A549 (cell line): ENCODE data around the gene PPOX. TPM values are rescaled to one million over a fixed set of nuclear protein-coding genes. Genes with fewer than 3 reads are reported as not detected.

Source experiments
- ATAC-seq, 2 experiments: fragments of 200-7000 bp in 1 of 2; fragments of >200 bp in 1 of 2; cut with Nextera tagmentation in 1 of 2; cut with Tn5 transposase in 1 of 2; 3 replicates each; pipeline versions ENCODE4 v1.8.0 to v1.9.1; 2018 to 2020; ENCODE audit warnings: mild to moderate bottlenecking in 1 of 2, moderate library complexity in 1 of 2
- CTCF ChIA-PET: fragments of 300-600 bp; sonication (Branson Sonifier 250); formaldehyde crosslinking; extraction: SDS; loops from one replicate; lab custom pipeline; 2021; ENCODE audit warnings: antibody characterized with exemption, inconsistent platforms; lab: Yijun Ruan, JAX
- POLR2A ChIA-PET: fragments of 350-600 bp; formaldehyde crosslinking; extraction: SDS; loops from one replicate; lab custom pipeline; 2021; ENCODE audit warnings: antibody characterized with exemption, inconsistent platforms; lab: Yijun Ruan, JAX
- DNase-seq, 2 experiments: peaks; one replicate each; pipeline versions ENCODE4 v3.0.0 to v3.0.0-alpha.2; 2011 to 2016; ENCODE audit warnings: low read depth in 1 of 2, low spot score in 1 of 2
- FAIRE-seq: peaks from 2 replicates; lab custom pipeline; 2011; peaks lifted over from hg19 to GRCh38; lab: Jason Lieb, UNC
- H3K27ac ChIP-seq, 2 experiments: fragments of >200 bp; sonication (Bioruptor Twin); formaldehyde crosslinking; 3 replicates each; pipeline ENCODE4 v1.5.1; 2016 to 2017
- H3K4me1 ChIP-seq: fragments of >200 bp; sonication (Bioruptor Twin); formaldehyde crosslinking; 3 replicates; pipeline ENCODE4 v1.6.1; 2016
- H3K4me2 ChIP-seq: fragments of >200 bp; sonication (Bioruptor Twin); formaldehyde crosslinking; 3 replicates; pipeline ENCODE4 v1.6.1; 2016
- H3K4me3 ChIP-seq: fragments of >200 bp; sonication (Bioruptor Twin); formaldehyde crosslinking; 3 replicates; pipeline ENCODE4 v1.5.1; 2016
- H3K9me3 ChIP-seq: fragments of >200 bp; sonication (Bioruptor Twin); formaldehyde crosslinking; 3 replicates; pipeline ENCODE4 v1.6.1; 2016
- CBX2 ChIP-seq: fragments of 200-600 bp; sonication (generic); IDR thresholded peaks from 2 replicates; pipeline ENCODE4 v1.6.1; 2016; ENCODE audit warnings: low read depth, mild to moderate bottlenecking, borderline replicate concordance
- EP300 ChIP-seq, 2 experiments: fragments of >200 bp; sonication (Bioruptor Twin); formaldehyde crosslinking; IDR thresholded peaks; 2 replicates in 1 of 2; 3 replicates in 1 of 2; pipeline ENCODE4 v1.6.1; 2016 to 2017
- ESRRA ChIP-seq: fragments of 150-350 bp; IDR thresholded peaks from 2 replicates; pipeline ENCODE4 v1.6.1; 2014; ENCODE audit warnings: mild to moderate bottlenecking, low read length, borderline replicate concordance
- GATA3 ChIP-seq: IDR thresholded peaks from 2 replicates; pipeline ENCODE4 v1.6.1; 2012; ENCODE audit warnings: borderline replicate concordance
- HDAC2 ChIP-seq: fragments of 200-600 bp; sonication (generic); IDR thresholded peaks from 2 replicates; pipeline ENCODE4 v1.6.1; 2016
- HOXB13 ChIP-seq: fragments of 250-450 bp; sonication (Bioruptor Pico); IDR thresholded peaks from 2 replicates; pipeline ENCODE4 v1.5.0; 2020; ENCODE audit warnings: low read depth, mild to moderate bottlenecking, moderate library complexity
- HOXB5 ChIP-seq: fragments of 250-450 bp; sonication (Bioruptor Pico); IDR thresholded peaks from 2 replicates; pipeline ENCODE4 v1.5.0; 2020; ENCODE audit warnings: mild to moderate bottlenecking, moderate library complexity
- JUNB ChIP-seq: fragments of >200 bp; sonication (Bioruptor Twin); formaldehyde crosslinking; IDR thresholded peaks from 2 replicates; pipeline ENCODE4 v1.6.1; 2016
- KDM1A ChIP-seq: fragments of 200-600 bp; sonication (generic); IDR thresholded peaks from 2 replicates; pipeline ENCODE4 v1.6.1; 2016; ENCODE audit warnings: low read depth, mild to moderate bottlenecking
- MAFK ChIP-seq: fragments of 450-650 bp; IDR thresholded peaks from 2 replicates; pipeline ENCODE4 v1.6.1; 2014; ENCODE audit not compliant: partially characterized antibody
- NPAS2 ChIP-seq: fragments of 250-450 bp; sonication (Bioruptor Pico); IDR thresholded peaks from 2 replicates; pipeline ENCODE4 v1.8.0; 2022; ENCODE audit warnings: mild to moderate bottlenecking, moderate library complexity, borderline replicate concordance
- NR3C1 ChIP-seq: fragments of >200 bp; sonication (Bioruptor Twin); formaldehyde crosslinking; IDR thresholded peaks from 3 replicates; pipeline ENCODE4 v1.6.1; 2017
- RFX5 ChIP-seq: fragments of 450-650 bp; IDR thresholded peaks from 2 replicates; pipeline ENCODE4 v1.7.1; 2014; ENCODE audit warnings: antibody characterized with exemption, mild to moderate bottlenecking, moderate library complexity
- RNF2 ChIP-seq: fragments of 200-600 bp; sonication (generic); IDR thresholded peaks from 2 replicates; pipeline ENCODE4 v1.6.1; 2016; ENCODE audit warnings: low read depth, mild to moderate bottlenecking, antibody characterized with exemption, moderate library complexity, borderline replicate concordance
- SMC3 ChIP-seq: fragments of >200 bp; sonication (Bioruptor Twin); formaldehyde crosslinking; IDR thresholded peaks from 3 replicates; pipeline ENCODE4 v1.6.1; 2018; ENCODE audit warnings: inconsistent platforms
- SREBF2 ChIP-seq: fragments of 450-650 bp; IDR thresholded peaks from 2 replicates; pipeline ENCODE4 v1.6.1; 2014; ENCODE audit warnings: mild to moderate bottlenecking, moderate library complexity
- TFCP2L1 ChIP-seq: fragments of 250-450 bp; sonication (Bioruptor Pico); IDR thresholded peaks from 2 replicates; pipeline ENCODE4 v1.5.0; 2021; ENCODE audit warnings: mild to moderate bottlenecking
- TP53 ChIP-seq: fragments of 250-450 bp; sonication (Bioruptor Pico); IDR thresholded peaks from 2 replicates; pipeline ENCODE4 v1.5.0; 2021; ENCODE audit warnings: mild to moderate bottlenecking, moderate library complexity
- ZSCAN20 ChIP-seq: fragments of 250-450 bp; sonication (Bioruptor Pico); IDR thresholded peaks from 2 replicates; pipeline ENCODE4 v1.8.0; 2022; ENCODE audit warnings: mild to moderate bottlenecking, moderate library complexity
- WGBS: methylation state at CpG from one replicate; pipeline ENCODE4 v1.1.6; 2017; ENCODE audit errors: missing lambda C conversion rate; 5-methylcytosine and 5-hydroxymethylcytosine counted together
- polyA plus RNA-seq, 4 experiments: library from polyadenylated mRNA; depleted of rRNA in 3 of 4; stranded (reverse); fragments of >200 nt; fragmentation: RNase III in 1 of 4; extraction: RNeasy Plus Mini Kit Qiagen cat#74134 plus additional on column Dnase treatment in 1 of 4; gene quantifications; 2 replicates in 3 of 4; 3 replicates in 1 of 4; pipeline ENCODE4 v1.2.3, GENCODE V29; 2011 to 2017
- TF ChIP-seq, protein P1 (sequence below): IDR thresholded peaks from 2 replicates; pipeline ENCODE4 v1.6.1; 2012; ENCODE audit warnings: low read depth, borderline replicate concordance
- TF ChIP-seq, protein P2 (sequence below): fragments of 250-450 bp; sonication (Bioruptor Pico); IDR thresholded peaks from 2 replicates; pipeline ENCODE4 v1.5.0; 2021; ENCODE audit warnings: mild to moderate bottlenecking, moderate library complexity, borderline replicate concordance
- TF ChIP-seq, protein P3 (sequence below): fragments of >200 bp; sonication (Bioruptor Twin); formaldehyde crosslinking; IDR thresholded peaks from 3 replicates; pipeline ENCODE4 v1.6.1; 2016
- TF ChIP-seq, protein P4 (sequence below): fragments of 200-600 bp; sonication (generic); IDR thresholded peaks from 2 replicates; pipeline ENCODE4 v1.6.1; 2016; ENCODE audit warnings: antibody characterized with exemption, mild to moderate bottlenecking, moderate library complexity
- TF ChIP-seq, protein P5 (sequence below): IDR thresholded peaks from 2 replicates; pipeline ENCODE4 v1.6.1; 2012
- TF ChIP-seq, protein P6 (sequence below): fragments of 150-350 bp; IDR thresholded peaks from 2 replicates; pipeline ENCODE4 v1.6.1; 2014; ENCODE audit warnings: low read depth, mild to moderate bottlenecking, low read length

The PPOX gene
- polyA plus RNA-seq, 2 of the 4 experiments (the other 2 are of a cell fraction): 13.8 to 14.1 TPM

DNA sequence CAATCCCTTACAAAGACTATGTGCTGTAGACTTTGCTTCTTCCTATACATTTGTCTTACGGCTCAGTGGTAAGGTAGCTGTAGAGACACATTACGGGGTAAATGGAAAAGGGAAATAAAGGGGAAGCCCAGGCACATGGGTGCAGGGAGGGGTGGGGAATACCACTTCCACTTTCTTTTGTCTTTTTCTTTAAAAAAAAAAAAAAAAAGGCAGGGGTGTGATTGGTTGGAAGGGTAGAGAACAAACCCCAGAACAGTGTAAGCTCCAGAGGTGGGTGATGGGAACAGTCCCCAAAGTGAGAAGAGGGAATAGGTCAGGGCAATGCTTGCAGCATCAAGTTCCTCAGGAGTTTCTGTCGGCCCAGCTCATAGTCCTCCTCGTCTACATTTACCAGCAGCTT lies 44.4 kb upstream of the PPOX start:
- CTCF ChIA-PET: interaction anchor here (1.0 to 1.3 kb wide), 4 partner anchors 13 to 253 kb away, joined by 3 to 6 read pairs (median 3); no protein-coding TSS in a partner anchor
- no peak for ATAC-seq
- no peak for FAIRE-seq
- TF ChIP-seq SREBF2: no peak
- TF ChIP-seq HOXB13 (CRISPR knock-in tag): no peak
- TF ChIP-seq, protein P1, sequence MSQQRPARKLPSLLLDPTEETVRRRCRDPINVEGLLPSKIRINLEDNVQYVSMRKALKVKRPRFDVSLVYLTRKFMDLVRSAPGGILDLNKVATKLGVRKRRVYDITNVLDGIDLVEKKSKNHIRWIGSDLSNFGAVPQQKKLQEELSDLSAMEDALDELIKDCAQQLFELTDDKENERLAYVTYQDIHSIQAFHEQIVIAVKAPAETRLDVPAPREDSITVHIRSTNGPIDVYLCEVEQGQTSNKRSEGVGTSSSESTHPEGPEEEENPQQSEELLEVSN: no peak
- TF ChIP-seq, protein P2, sequence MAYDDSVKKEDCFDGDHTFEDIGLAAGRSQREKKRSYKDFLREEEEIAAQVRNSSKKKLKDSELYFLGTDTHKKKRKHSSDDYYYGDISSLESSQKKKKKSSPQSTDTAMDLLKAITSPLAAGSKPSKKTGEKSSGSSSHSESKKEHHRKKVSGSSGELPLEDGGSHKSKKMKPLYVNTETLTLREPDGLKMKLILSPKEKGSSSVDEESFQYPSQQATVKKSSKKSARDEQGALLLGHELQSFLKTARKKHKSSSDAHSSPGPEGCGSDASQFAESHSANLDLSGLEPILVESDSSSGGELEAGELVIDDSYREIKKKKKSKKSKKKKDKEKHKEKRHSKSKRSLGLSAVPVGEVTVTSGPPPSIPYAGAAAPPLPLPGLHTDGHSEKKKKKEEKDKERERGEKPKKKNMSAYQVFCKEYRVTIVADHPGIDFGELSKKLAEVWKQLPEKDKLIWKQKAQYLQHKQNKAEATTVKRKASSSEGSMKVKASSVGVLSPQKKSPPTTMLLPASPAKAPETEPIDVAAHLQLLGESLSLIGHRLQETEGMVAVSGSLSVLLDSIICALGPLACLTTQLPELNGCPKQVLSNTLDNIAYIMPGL (CRISPR knock-in tag): no peak
- no peak for TF ChIP-seq HDAC2
- TF ChIP-seq TP53 (CRISPR knock-in tag): no peak
- TF ChIP-seq RNF2: no peak
- TF ChIP-seq, all 56 proteins: peak for 0
- H3K9me3 ChIP-seq: no peaks in the 10 kb centered on the region
- H3K27ac ChIP-seq: no peak overlapping the region
- no peak overlapping the region for H3K4me3 ChIP-seq
- 83% methylated on average over 4 of the region's 4 CpGs for WGBS
- POLR2A ChIA-PET: interaction anchor here (2.0 kb wide), 1 partner anchor 11 kb away, joined by 10 read pairs; the partner anchor contains the start of gene DEDD
- H3K4me2 ChIP-seq: no peak overlapping the region
- no peak for DNase-seq
- H3K4me1 ChIP-seq: peaks cover 17% of the 10 kb centered on the region

DNA sequence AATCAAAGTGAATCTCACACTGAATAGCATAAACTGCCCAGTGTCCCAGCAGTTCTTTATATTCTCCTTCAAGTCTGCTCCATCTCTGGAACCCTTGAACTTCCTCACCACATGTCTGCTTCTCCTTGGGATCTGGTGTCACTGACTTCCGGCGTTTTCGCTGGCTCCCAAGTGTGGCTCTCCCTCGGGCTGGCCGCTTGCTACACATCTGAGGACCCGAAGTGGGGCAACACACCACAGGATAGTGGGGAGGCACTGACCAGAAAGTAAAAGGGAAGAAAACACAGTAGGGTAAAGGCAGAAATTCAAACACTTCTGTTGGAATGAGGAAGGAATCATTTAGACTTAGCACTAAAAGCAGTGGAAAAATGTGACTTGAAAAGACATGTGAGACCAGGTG lies 43.3 kb upstream of the PPOX start:
- POLR2A ChIA-PET: interaction anchor here (1.5 kb wide), 1 partner anchor 9 kb away, joined by 3 read pairs; the partner anchor contains the start of gene DEDD
- DNase-seq (no peak), ATAC-seq (no peak)
- no peak overlapping the region for H3K4me2 ChIP-seq
- no peak for TF ChIP-seq JUNB
- no peak for TF ChIP-seq SREBF2
- TF ChIP-seq SMC3: no peak
- TF ChIP-seq, protein P3, sequence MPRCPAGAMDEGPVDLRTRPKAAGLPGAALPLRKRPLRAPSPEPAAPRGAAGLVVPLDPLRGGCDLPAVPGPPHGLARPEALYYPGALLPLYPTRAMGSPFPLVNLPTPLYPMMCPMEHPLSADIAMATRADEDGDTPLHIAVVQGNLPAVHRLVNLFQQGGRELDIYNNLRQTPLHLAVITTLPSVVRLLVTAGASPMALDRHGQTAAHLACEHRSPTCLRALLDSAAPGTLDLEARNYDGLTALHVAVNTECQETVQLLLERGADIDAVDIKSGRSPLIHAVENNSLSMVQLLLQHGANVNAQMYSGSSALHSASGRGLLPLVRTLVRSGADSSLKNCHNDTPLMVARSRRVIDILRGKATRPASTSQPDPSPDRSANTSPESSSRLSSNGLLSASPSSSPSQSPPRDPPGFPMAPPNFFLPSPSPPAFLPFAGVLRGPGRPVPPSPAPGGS: no peak
- TF ChIP-seq ZSCAN20 (CRISPR knock-in tag): no peak
- TF ChIP-seq EP300 (IDR thresholded peaks at IDR 0.05): no peak
- TF ChIP-seq RFX5: no peak
- TF ChIP-seq TFCP2L1 (CRISPR knock-in tag): no peak
- TF ChIP-seq, all 56 proteins: peak for 0
- CTCF ChIA-PET: interaction anchor here (0.9 to 1.2 kb wide), 2 partner anchors 12 to 25 kb away, joined by 3 read pairs; partner anchors contain the start of gene KLHDC9
- H3K4me1 ChIP-seq: peaks cover 16% of the 10 kb centered on the region
- no peak for FAIRE-seq
- no peaks in the 10 kb centered on the region for H3K9me3 ChIP-seq
- no peak overlapping the region for H3K4me3 ChIP-seq
- 92% methylated on average over 6 of the region's 6 CpGs for WGBS
- H3K27ac ChIP-seq: no peak overlapping the region

DNA sequence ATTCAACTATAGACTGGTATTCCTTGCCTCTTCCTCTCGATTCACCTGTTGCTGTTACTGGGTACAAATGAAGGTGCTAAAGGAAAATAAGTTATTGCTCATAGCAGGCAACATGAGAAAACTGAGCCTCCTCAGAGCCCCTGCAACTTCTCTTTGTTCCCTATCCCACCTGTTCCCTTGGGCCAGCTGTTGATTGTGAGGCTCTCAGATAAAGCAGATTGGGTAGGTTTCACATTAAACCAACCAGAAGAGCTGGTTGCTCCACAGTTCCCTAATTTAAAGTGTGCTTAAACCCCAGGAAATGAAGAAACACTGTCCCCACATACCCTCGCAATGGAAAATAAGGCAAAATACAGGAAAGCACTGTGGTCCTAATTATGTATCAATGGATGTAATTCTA lies 38.6 kb upstream of the PPOX start:
- WGBS: 95% methylated on average over 2 of the region's 2 CpGs
- H3K4me2 ChIP-seq: no peak overlapping the region
- DNase-seq (no peak), ATAC-seq (no peak), FAIRE-seq (no peak)
- ChIA-PET CTCF (interaction anchor here (1.2 to 2.4 kb wide), 6 partner anchors 30 to 137 kb away, joined by 3 to 12 read pairs (median 5); partner anchors contain the start of gene PPOX), POLR2A (interaction anchor here (1.1 kb wide), 1 partner anchor 10 kb away, joined by 4 read pairs; the partner anchor contains the start of genes NIT1 and PFDN2)
- H3K4me3 ChIP-seq: no peak overlapping the region
- no peak overlapping the region for H3K27ac ChIP-seq
- H3K4me1 ChIP-seq: peaks cover 11% of the 10 kb centered on the region; the same call in 2 of the 3 replicates
- H3K9me3 ChIP-seq: no peaks in the 10 kb centered on the region
- TF ChIP-seq, protein P4, sequence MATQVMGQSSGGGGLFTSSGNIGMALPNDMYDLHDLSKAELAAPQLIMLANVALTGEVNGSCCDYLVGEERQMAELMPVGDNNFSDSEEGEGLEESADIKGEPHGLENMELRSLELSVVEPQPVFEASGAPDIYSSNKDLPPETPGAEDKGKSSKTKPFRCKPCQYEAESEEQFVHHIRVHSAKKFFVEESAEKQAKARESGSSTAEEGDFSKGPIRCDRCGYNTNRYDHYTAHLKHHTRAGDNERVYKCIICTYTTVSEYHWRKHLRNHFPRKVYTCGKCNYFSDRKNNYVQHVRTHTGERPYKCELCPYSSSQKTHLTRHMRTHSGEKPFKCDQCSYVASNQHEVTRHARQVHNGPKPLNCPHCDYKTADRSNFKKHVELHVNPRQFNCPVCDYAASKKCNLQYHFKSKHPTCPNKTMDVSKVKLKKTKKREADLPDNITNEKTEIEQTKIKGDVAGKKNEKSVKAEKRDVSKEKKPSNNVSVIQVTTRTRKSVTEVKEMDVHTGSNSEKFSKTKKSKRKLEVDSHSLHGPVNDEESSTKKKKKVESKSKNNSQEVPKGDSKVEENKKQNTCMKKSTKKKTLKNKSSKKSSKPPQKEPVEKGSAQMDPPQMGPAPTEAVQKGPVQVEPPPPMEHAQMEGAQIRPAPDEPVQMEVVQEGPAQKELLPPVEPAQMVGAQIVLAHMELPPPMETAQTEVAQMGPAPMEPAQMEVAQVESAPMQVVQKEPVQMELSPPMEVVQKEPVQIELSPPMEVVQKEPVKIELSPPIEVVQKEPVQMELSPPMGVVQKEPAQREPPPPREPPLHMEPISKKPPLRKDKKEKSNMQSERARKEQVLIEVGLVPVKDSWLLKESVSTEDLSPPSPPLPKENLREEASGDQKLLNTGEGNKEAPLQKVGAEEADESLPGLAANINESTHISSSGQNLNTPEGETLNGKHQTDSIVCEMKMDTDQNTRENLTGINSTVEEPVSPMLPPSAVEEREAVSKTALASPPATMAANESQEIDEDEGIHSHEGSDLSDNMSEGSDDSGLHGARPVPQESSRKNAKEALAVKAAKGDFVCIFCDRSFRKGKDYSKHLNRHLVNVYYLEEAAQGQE: no peak
- TF ChIP-seq, protein P5, sequence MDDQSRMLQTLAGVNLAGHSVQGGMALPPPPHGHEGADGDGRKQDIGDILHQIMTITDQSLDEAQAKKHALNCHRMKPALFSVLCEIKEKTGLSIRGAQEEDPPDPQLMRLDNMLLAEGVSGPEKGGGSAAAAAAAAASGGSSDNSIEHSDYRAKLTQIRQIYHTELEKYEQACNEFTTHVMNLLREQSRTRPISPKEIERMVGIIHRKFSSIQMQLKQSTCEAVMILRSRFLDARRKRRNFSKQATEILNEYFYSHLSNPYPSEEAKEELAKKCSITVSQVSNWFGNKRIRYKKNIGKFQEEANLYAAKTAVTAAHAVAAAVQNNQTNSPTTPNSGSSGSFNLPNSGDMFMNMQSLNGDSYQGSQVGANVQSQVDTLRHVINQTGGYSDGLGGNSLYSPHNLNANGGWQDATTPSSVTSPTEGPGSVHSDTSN: no peak
- TF ChIP-seq, protein P6, sequence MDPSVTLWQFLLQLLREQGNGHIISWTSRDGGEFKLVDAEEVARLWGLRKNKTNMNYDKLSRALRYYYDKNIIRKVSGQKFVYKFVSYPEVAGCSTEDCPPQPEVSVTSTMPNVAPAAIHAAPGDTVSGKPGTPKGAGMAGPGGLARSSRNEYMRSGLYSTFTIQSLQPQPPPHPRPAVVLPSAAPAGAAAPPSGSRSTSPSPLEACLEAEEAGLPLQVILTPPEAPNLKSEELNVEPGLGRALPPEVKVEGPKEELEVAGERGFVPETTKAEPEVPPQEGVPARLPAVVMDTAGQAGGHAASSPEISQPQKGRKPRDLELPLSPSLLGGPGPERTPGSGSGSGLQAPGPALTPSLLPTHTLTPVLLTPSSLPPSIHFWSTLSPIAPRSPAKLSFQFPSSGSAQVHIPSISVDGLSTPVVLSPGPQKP: no peak
- TF ChIP-seq JUNB (no peak), MAFK (no peak), ESRRA (no peak), NR3C1 (no peak), HOXB5 (CRISPR knock-in tag) (no peak), NPAS2 (CRISPR knock-in tag) (no peak), SMC3 (no peak), CBX2 (no peak), GATA3 (no peak), KDM1A (no peak)
